RPMI7951 (cell line): Measurements from ENCODE around the gene KRT79. TPM values are rescaled to one million over a fixed set of nuclear protein-coding genes. Genes with fewer than 3 reads are reported as not detected.

Experiments used
- DNase-seq: peaks from one replicate; pipeline ENCODE4 v3.0.0-alpha.2; 2012; ENCODE audit warnings: low read depth
- total RNA-seq: library from RNA; depleted of rRNA; stranded (reverse); fragments of >200 nt; shearing (Covaris generic); gene quantifications from 2 replicates; pipeline ENCODE4 v1.2.3, GENCODE V29; 2014; rRNA removed

The KRT79 gene
- total RNA-seq, 1 experiment from 2014 or later: 4.8 TPM

DNA sequence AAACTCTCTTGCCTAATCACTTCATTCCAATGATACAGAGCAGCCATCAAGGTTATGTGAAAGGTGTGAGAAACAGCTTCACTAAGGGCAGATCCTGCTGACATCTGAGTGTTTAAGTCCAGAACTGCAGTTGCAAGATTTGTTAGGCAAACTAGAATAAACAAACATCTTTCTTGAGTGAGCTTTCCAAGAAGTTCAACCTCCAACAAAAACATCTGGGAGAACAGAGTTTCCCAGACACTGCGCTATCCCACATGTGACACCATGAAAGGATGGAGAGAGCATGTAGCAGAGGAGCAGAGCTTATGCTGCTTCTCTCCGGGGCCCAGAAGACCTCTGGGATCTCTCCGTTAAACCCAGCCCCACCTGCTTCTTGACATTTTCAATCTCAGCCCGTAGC is 62.6 kb downstream of the KRT79 start:
- DNase-seq: no peak

Other genes with a start within 250 kb of the KRT79 start
- gene KRT72, start 232.8 kb downstream of the KRT79 start, total RNA-seq: not detected in 2 replicates
- gene KRT73, start 215.8 kb downstream of the KRT79 start, total RNA-seq: not detected in 2 replicates
- gene KRT2, start 182.1 kb downstream of the KRT79 start, total RNA-seq: not detected in 2 replicates
- not detected in 2 replicates for gene KRT1, start 153.9 kb downstream of the KRT79 start, total RNA-seq
- not detected in 2 replicates for gene KRT77, start 130.8 kb downstream of the KRT79 start, total RNA-seq
- not detected in 2 replicates for gene KRT76, start 57.0 kb downstream of the KRT79 start, total RNA-seq
- 0.12 TPM in 1 of 2 replicates, not detected in the other for gene KRT3, start 38.2 kb downstream of the KRT79 start, total RNA-seq
- not detected in 2 replicates for gene KRT4, start 20.2 kb downstream of the KRT79 start, total RNA-seq
- 0.20 and 0.36 TPM in 2 replicates for gene KRT78, start 14.7 kb upstream of the KRT79 start, total RNA-seq
- gene KRT8, start 70.8 kb upstream of the KRT79 start, total RNA-seq: 3.5 and 4.7 TPM in 2 replicates
- gene KRT18, start 114.8 kb upstream of the KRT79 start, total RNA-seq: 75.0 and 91.8 TPM in 2 replicates
- gene EIF4B, start 172.1 kb upstream of the KRT79 start, total RNA-seq: 321 and 337 TPM in 2 replicates
- 6.1 and 10.5 TPM in 2 replicates for gene TNS2, start 215.8 kb upstream of the KRT79 start, total RNA-seq
- 10.6 and 16.7 TPM in 2 replicates for gene SPRYD3, start 245.1 kb upstream of the KRT79 start, total RNA-seq